Stimulated activated naive CD8-positive, alpha-beta T cell treated with anti-CD3 and anti-CD28 coated beads, Interleukin-15, Interleukin-2, amounts not matched to agents 100 U/mL and 50 U/mL, for 24 hours (primary cell): ENCODE data around the gene TRIM66.

Experiments used
- ATAC-seq: fragments of 150-1000 bp; cut with Tn5 transposase; one replicate; pipeline ENCODE4 v1.10.0; 2021
- DNase-seq: peaks from one replicate; pipeline ENCODE4 v3.0.0; 2021

Gene TRIM66

DNA sequence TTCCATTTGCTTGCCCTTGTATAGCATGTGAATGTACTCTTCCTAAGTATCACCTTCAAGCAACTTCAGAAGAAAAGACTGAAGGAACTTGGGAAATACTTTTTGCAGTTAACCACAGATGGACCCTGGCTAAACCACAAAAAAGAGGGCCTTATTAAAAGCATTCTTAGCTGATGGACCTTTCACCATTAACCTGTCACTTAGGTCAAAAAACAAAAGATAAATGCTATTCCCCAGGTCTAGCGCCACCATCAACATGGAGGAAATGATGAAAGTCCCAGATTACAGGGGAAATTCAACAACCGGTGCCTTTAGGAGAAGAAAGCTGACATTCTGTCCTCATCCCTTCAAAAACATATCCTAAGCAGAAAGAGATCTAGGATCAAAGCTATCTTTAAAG is 117.9 kb downstream of the TRIM66 start:
- ATAC-seq, result no peak
- DNase-seq, result no peak
